NT2/D1 (cell line): ENCODE measurements around the gene NAAA.

Experiments
- YY1 ChIP-seq: IDR thresholded peaks from 2 replicates; pipeline ENCODE4 v1.6.1; 2011; ENCODE audit not compliant: insufficient read length, insufficient read depth
- ZNF274 ChIP-seq: IDR thresholded peaks from 2 replicates; pipeline ENCODE4 v1.6.1; 2011; ENCODE audit warnings: mild to moderate bottlenecking, low read depth, low read length

DNA sequence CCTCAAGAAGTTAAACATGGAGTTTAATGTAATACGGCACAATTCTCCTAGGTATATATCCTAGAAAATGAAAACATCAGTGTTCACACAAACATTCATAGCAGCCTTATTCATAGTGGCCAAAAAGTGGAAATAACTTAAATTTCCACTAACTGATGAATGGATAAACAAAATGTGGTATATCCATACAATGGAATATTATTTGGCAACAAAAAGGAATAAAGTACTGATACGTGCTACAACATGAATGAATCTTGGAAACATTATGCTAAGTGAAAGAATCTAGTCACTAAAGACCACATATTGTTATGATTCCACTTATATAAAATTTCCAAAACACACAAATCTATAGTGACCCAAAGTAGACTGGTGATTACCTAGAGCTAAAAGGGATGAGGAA is 35.4 kb upstream of the NAAA start:
- no peak for TF ChIP-seq YY1
- TF ChIP-seq ZNF274: no peak
